HG03575 (cell line): ENCODE results near the gene NRGN.
A peak's percentile ranks its signal among the peaks of the same experiment; 100 is the strongest.

ENCODE experiments used
- ATAC-seq: cut with Tn5 transposase; IDR thresholded peaks from one replicate; pipeline ENCODE4 v1.9.1; 2021; ENCODE audit not compliant: unreplicated experiment, insufficient number of reproducible peaks, low FRiP score; ENCODE audit errors: extremely low read depth

Gene NRGN

GRCh38 chr11:124737638-124738305 is 2.0 kb upstream of the NRGN start:
- no peak for ATAC-seq

GRCh38 chr11:124738713-124739478 is 846 bp upstream of the NRGN start:
- no peak for ATAC-seq

GRCh38 chr11:124740277-124740882 is 638 bp downstream of the NRGN start:
- ATAC-seq: no peak

- ATAC-seq: no peak
Measured at GRCh38 chr11:124742555-124742954, 2.8 kb downstream of the NRGN start.

- no peak for ATAC-seq
Measured at GRCh38 chr11:124743050-124743449, 3.3 kb downstream of the NRGN start.

GRCh38 chr11:124745270-124745834 is 5.6 kb downstream of the NRGN start:
- no peak for ATAC-seq

- no peak for ATAC-seq
Measured at GRCh38 chr11:124745835-124746620, 6.3 kb downstream of the NRGN start.

- ATAC-seq: peak; percentile 83
Measured at GRCh38 chr11:124746621-124747243, 7.0 kb downstream of the NRGN start.

GRCh38 chr11:124747406-124748099 is 7.8 kb downstream of the NRGN start:
- no peak for ATAC-seq

- ATAC-seq: no peak
Measured at GRCh38 chr11:124748100-124748418, 8.3 kb downstream of the NRGN start.

GRCh38 chr11:124748481-124749343 is 9.0 kb downstream of the NRGN start:
- ATAC-seq: no peak

- ATAC-seq: no peak
Measured at GRCh38 chr11:124749912-124750311, 10.2 kb downstream of the NRGN start.

- no peak for ATAC-seq
Measured at GRCh38 chr11:124751391-124751740, 11.6 kb downstream of the NRGN start.

- no peak for ATAC-seq
Measured at GRCh38 chr11:124751741-124752470, 12.2 kb downstream of the NRGN start, which contains the start of gene VSIG2. Gene VSIG2, minus strand, starts transcription at chr11:124752255. Its CDS starts 118 bp downstream, at chr11:124752137.

- no peak for ATAC-seq
Measured at GRCh38 chr11:124752471-124753102, 12.8 kb downstream of the NRGN start.

GRCh38 chr11:124753205-124753604 is 13.5 kb downstream of the NRGN start:
- no peak for ATAC-seq
